SU-DHL-6 (cell line): ENCODE data around the gene PRKD1.

ENCODE experiments used
- CTCF ChIP-seq: fragments of 200-600 bp; sonication (generic); IDR thresholded peaks from one replicate; pipeline ENCODE4 v1.5.1; 2017; ENCODE audit warnings: antibody characterized with exemption, mild to moderate bottlenecking, low read length, moderate library complexity; ENCODE audit not compliant: insufficient read depth, poor library complexity, severe bottlenecking
- EZH2phosphoT487 ChIP-seq: fragments of 200-600 bp; sonication (generic), shearing (Covaris generic); conservative IDR thresholded peaks from 2 replicates; pipeline ENCODE4 v1.6.1; 2018; ENCODE audit warnings: mild to moderate bottlenecking, antibody characterized with exemption, low read length, moderate library complexity, mixed read lengths

- TF ChIP-seq CTCF (no peak), EZH2phosphoT487 (no peak)
Measured at GRCh38 chr14:29743531-29743930, 184.1 kb downstream of the PRKD1 start.
